Tibial nerve (tissue), 4 donors: ENCODE data around the gene MICU1. TPM values are rescaled to one million over a fixed set of nuclear protein-coding genes. Genes with fewer than 3 reads are reported as not detected.
"Not testable (repeated sequence)": the region's sequence is repeated elsewhere in the genome, so short reads cannot be mapped to it uniquely, and the experiment has no call there.

Experiments
- DNase-seq, 2 donors: peaks; one replicate each; pipeline ENCODE4 v3.0.0-alpha.2; 2019; ENCODE audit warnings: low spot score in 2 of 2
- H3K27ac ChIP-seq, 4 donors: fragments of 200-600 bp; sonication (generic) in 3 of 4; one replicate each; pipeline ENCODE4 v1.5.1; 2017 to 2019; ENCODE audit warnings: mild to moderate bottlenecking in 1 of 4
- H3K27me3 ChIP-seq, 2 donors: fragments of 200-600 bp; sonication (generic) in 1 of 2; one replicate each; pipeline versions ENCODE4 v1.5.1 to v1.6.0; 2017 to 2019
- H3K36me3 ChIP-seq, 3 donors: fragments of 200-600 bp; sonication (generic); one replicate each; pipeline ENCODE4 v1.5.1; 2018 to 2019
- H3K4me1 ChIP-seq, 4 donors: fragments of 200-600 bp; sonication (generic) in 3 of 4; one replicate each; pipeline ENCODE4 v1.5.1; 2017 to 2019
- H3K4me3 ChIP-seq, 4 donors: fragments of 200-600 bp; sonication (generic) in 3 of 4; one replicate each; pipeline ENCODE4 v1.5.1; 2017 to 2019; ENCODE audit warnings: mild to moderate bottlenecking in 1 of 4, moderate library complexity in 1 of 4
- H3K9me3 ChIP-seq, 4 donors: fragments of 200-600 bp; sonication (generic) in 3 of 4; one replicate each; pipeline ENCODE4 v1.5.1; 2017 to 2019
- CTCF ChIP-seq, 5 experiments: fragments of 200-600 bp in 3 of 5; fragments of 450-650 bp in 2 of 5; sonication (generic) in 3 of 5; IDR thresholded peaks; one replicate each; pipeline ENCODE4 v1.5.1; 2016 to 2019; ENCODE audit warnings: antibody characterized with exemption in 5 of 5, mild to moderate bottlenecking in 3 of 5, moderate library complexity in 2 of 5
- EP300 ChIP-seq, 2 donors: sonication (generic); formaldehyde crosslinking; IDR thresholded peaks; one replicate each; pipeline ENCODE4 v1.6.1; 2017; ENCODE audit warnings: antibody characterized with exemption in 2 of 2, mild to moderate bottlenecking in 1 of 2
- POLR2A ChIP-seq, 2 donors: fragments of 450-650 bp; IDR thresholded peaks; one replicate each; pipeline ENCODE4 v1.6.1; 2017; ENCODE audit warnings: antibody characterized with exemption in 2 of 2, mild to moderate bottlenecking in 2 of 2, moderate library complexity in 2 of 2
- WGBS, 2 donors: methylation state at CpG; one replicate each; pipeline ENCODE4 v1.1.5; 2018; 5-methylcytosine and 5-hydroxymethylcytosine counted together
- total RNA-seq, 4 donors: library from RNA; depleted of rRNA; stranded (reverse); fragments of >200 nt; gene quantifications; one replicate each; pipeline ENCODE4 v1.1.0, GENCODE V29; 2016

Gene MICU1
- total RNA-seq, 4 donors from 2014 or later, result 19.4 to 46.5 (median 35.8) TPM

- peaks cover 0 to 10% (median 0%) of the 10 kb centered on the region in 4 donors for H3K4me1 ChIP-seq
- H3K27me3 ChIP-seq, result no peaks in the 10 kb centered on the region
- WGBS, 2 donors, result 89% methylated on average over 4 of the region's 4 CpGs
- no peaks in the 10 kb centered on the region for H3K36me3 ChIP-seq
- no peak overlapping the region for H3K27ac ChIP-seq
- TF ChIP-seq POLR2A (IDR thresholded peaks at IDR 0.05) (no peak), CTCF (IDR thresholded peaks at IDR 0.05) (no peak), EP300 (IDR thresholded peaks at IDR 0.05) (no peak)
- H3K9me3 ChIP-seq, result no peaks in the 10 kb centered on the region
- no peak overlapping the region for H3K4me3 ChIP-seq
- no peak for DNase-seq
Observed at GRCh38 chr10:72385724-72386123, 240.2 kb downstream of the MICU1 start.

- not testable (repeated sequence) for H3K27ac ChIP-seq
Observed at GRCh38 chr10:72384982-72385381, 240.9 kb downstream of the MICU1 start.

GRCh38 chr10:72379776-72380175 lies 246.1 kb downstream of the MICU1 start:
- TF ChIP-seq POLR2A (IDR thresholded peaks at IDR 0.05) (no peak), CTCF (IDR thresholded peaks at IDR 0.05) (no peak), EP300 (IDR thresholded peaks at IDR 0.05) (no peak)
- 74 to 82% methylated on average over 2 of the region's 2 CpGs for WGBS, 2 donors
- no peaks in the 10 kb centered on the region for H3K27me3 ChIP-seq
- no peak for DNase-seq
- no peaks in the 10 kb centered on the region for H3K9me3 ChIP-seq
- peaks cover 0 to 22% (median 0%) of the 10 kb centered on the region in 3 donors for H3K36me3 ChIP-seq
- H3K4me1 ChIP-seq, result no peaks in the 10 kb centered on the region
- H3K4me3 ChIP-seq, result no peak overlapping the region
- no peak overlapping the region for H3K27ac ChIP-seq

More at GRCh38 chr10:72384982-72385381, 240.9 kb downstream of the MICU1 start:
- H3K4me3 ChIP-seq, H3K36me3 ChIP-seq, H3K4me1 ChIP-seq, H3K9me3 ChIP-seq, DNase-seq, H3K27me3 ChIP-seq: not testable (repeated sequence)
- WGBS, 2 donors, result 76 to 90% methylated on average over 7 of the region's 7 CpGs

- Histone ChIP-seq H3K27ac (no peak overlapping the region), H3K36me3 (peaks cover 0 to 27% (median 0%) of the 10 kb centered on the region in 3 donors), H3K27me3 (no peaks in the 10 kb centered on the region), H3K4me3 (no peak overlapping the region), H3K4me1 (no peaks in the 10 kb centered on the region), H3K9me3 (no peaks in the 10 kb centered on the region)
- DNase-seq, result no peak
- TF ChIP-seq POLR2A (IDR thresholded peaks at IDR 0.05) (no peak), EP300 (IDR thresholded peaks at IDR 0.05) (no peak), CTCF (IDR thresholded peaks at IDR 0.05) (no peak)
- WGBS, 2 donors, result 92 to 98% methylated on average over 2 of the region's 2 CpGs
Observed at GRCh38 chr10:72379062-72379461, 246.8 kb downstream of the MICU1 start.

GRCh38 chr10:72375585-72375984 lies 250.3 kb downstream of the MICU1 start:
- no peak overlapping the region for H3K4me3 ChIP-seq
- H3K27me3 ChIP-seq, result no peaks in the 10 kb centered on the region
- TF ChIP-seq EP300 (IDR thresholded peaks at IDR 0.05), result no peak
- TF ChIP-seq CTCF (IDR thresholded peaks at IDR 0.05), result peak in 2 of 5 experiments; percentile 6 to 22
- peaks cover 0 to 43% (median 0%) of the 10 kb centered on the region in 3 donors for H3K36me3 ChIP-seq
- H3K4me1 ChIP-seq, result no peaks in the 10 kb centered on the region
- no peak for DNase-seq
- WGBS, 2 donors, result 54 to 66% methylated on average over 5 of the region's 5 CpGs
- H3K9me3 ChIP-seq, result no peaks in the 10 kb centered on the region
- H3K27ac ChIP-seq, result no peak overlapping the region

- Histone ChIP-seq H3K9me3 (no peaks in the 10 kb centered on the region), H3K4me3 (no peak overlapping the region), H3K27me3 (no peaks in the 10 kb centered on the region), H3K27ac (no peak overlapping the region), H3K4me1 (no peaks in the 10 kb centered on the region), H3K36me3 (peaks cover 0 to 43% (median 0%) of the 10 kb centered on the region in 3 donors)
- DNase-seq, result no peak
- 63 to 72% methylated on average over 3 of the region's 3 CpGs for WGBS, 2 donors
- TF ChIP-seq EP300 (IDR thresholded peaks at IDR 0.05) (no peak), CTCF (IDR thresholded peaks at IDR 0.05) (no peak), POLR2A (IDR thresholded peaks at IDR 0.05) (no peak)
Observed at GRCh38 chr10:72375173-72375572, 250.7 kb downstream of the MICU1 start.
